GM23338 (cell line): ENCODE measurements around the gene CHRNA3. TPM values are rescaled to one million over a fixed set of nuclear protein-coding genes. Genes with fewer than 3 reads are reported as not detected.

Source experiments
- ATAC-seq: fragments of 200-7000 bp; cut with Tn5 transposase; 3 replicates; pipeline ENCODE4 v1.9.1; 2020
- DNase-seq: peaks from one replicate; pipeline ENCODE4 v3.0.0-alpha.2; 2015; ENCODE audit warnings: low spot score
- H2AFZ ChIP-seq: fragments of 200-600 bp; sonication (generic); 2 replicates; pipeline ENCODE4 v1.8.0; 2016; ENCODE audit warnings: antibody characterized with exemption, mild to moderate bottlenecking, moderate library complexity
- H3F3A ChIP-seq: fragments of 200-600 bp; sonication (generic); replicated peaks from 2 replicates; pipeline ENCODE4 v1.8.0; 2017; ENCODE audit warnings: antibody characterized with exemption, mixed run types, low read depth
- H3K27ac ChIP-seq: fragments of 200-600 bp; sonication (generic); 2 replicates; pipeline ENCODE4 v1.6.1; 2016; ENCODE audit warnings: low read depth
- H3K27me3 ChIP-seq: fragments of 200-600 bp; sonication (generic); 2 replicates; pipeline ENCODE4 v1.8.0; 2016; ENCODE audit warnings: mild to moderate bottlenecking, mixed run types, moderate library complexity; ENCODE audit not compliant: insufficient read depth
- H3K36me3 ChIP-seq: fragments of 200-600 bp; sonication (generic); 2 replicates; pipeline ENCODE4 v1.8.0; 2016; ENCODE audit warnings: mild to moderate bottlenecking; ENCODE audit not compliant: insufficient read depth
- H3K4me1 ChIP-seq: fragments of 200-600 bp; sonication (generic); 2 replicates; pipeline ENCODE4 v1.8.0; 2016; ENCODE audit warnings: mild to moderate bottlenecking, moderate library complexity; ENCODE audit not compliant: insufficient read depth
- H3K4me2 ChIP-seq: fragments of 200-600 bp; sonication (generic); 2 replicates; pipeline ENCODE4 v1.7.1; 2017; ENCODE audit warnings: mixed run types
- H3K4me3 ChIP-seq: fragments of 200-600 bp; sonication (generic); 2 replicates; pipeline ENCODE4 v1.6.1; 2016; ENCODE audit warnings: mixed run types
- H3K79me2 ChIP-seq: fragments of 200-600 bp; sonication (generic); replicated peaks from 2 replicates; pipeline ENCODE4 v1.8.0; 2017; ENCODE audit warnings: mild to moderate bottlenecking; ENCODE audit not compliant: insufficient read depth
- H3K9me2 ChIP-seq: fragments of 200-600 bp; sonication (generic); 2 replicates; pipeline ENCODE4 v1.8.0; 2017; ENCODE audit not compliant: insufficient read depth
- H4K20me1 ChIP-seq: fragments of 200-600 bp; sonication (generic); replicated peaks from 2 replicates; pipeline ENCODE4 v1.8.0; 2017; ENCODE audit warnings: mild to moderate bottlenecking; ENCODE audit not compliant: insufficient read depth
- H3K27ac Mint-ChIP-seq: 2 replicates; pipeline ENCODE4 v1.8.0; 2020; ENCODE audit warnings: inconsistent platforms, mild to moderate bottlenecking, moderate library complexity, mixed read lengths
- H3K27me3 Mint-ChIP-seq: 3 replicates; pipeline ENCODE4 v1.8.0; 2022; ENCODE audit warnings: low read depth, mild to moderate bottlenecking, moderate library complexity, mixed read lengths, inconsistent platforms; ENCODE audit not compliant: insufficient read depth, poor library complexity
- H3K36me3 Mint-ChIP-seq: 3 replicates; pipeline ENCODE4 v1.8.0; 2021; ENCODE audit warnings: low read depth, mild to moderate bottlenecking, inconsistent platforms, moderate library complexity, mixed read lengths
- H3K4me1 Mint-ChIP-seq: 3 replicates; pipeline ENCODE4 v1.8.0; 2020; ENCODE audit warnings: mild to moderate bottlenecking, inconsistent platforms, mixed read lengths
- H3K4me3 Mint-ChIP-seq: 3 replicates; pipeline ENCODE4 v1.8.0; 2021; ENCODE audit warnings: moderate library complexity, mild to moderate bottlenecking, inconsistent platforms, mixed read lengths
- H3K9me3 Mint-ChIP-seq: 3 replicates; pipeline ENCODE4 v1.8.0; 2020; ENCODE audit warnings: moderate library complexity, mild to moderate bottlenecking, inconsistent platforms, mixed read lengths
- CREB1 ChIP-seq: fragments of 250-450 bp; sonication (Bioruptor Pico); IDR thresholded peaks from 2 replicates; pipeline ENCODE4 v1.5.0; 2020; ENCODE audit warnings: low read depth, mild to moderate bottlenecking, moderate library complexity
- EZH2 ChIP-seq: fragments of 200-600 bp; sonication (generic); IDR thresholded peaks from one replicate; pipeline ENCODE4 v1.8.0; 2017; ENCODE audit warnings: antibody characterized with exemption, mild to moderate bottlenecking, low read depth; ENCODE audit not compliant: unreplicated experiment
- JUNB ChIP-seq: IDR thresholded peaks from one replicate; pipeline ENCODE4 v1.6.1; 2016; ENCODE audit warnings: antibody characterized with exemption; ENCODE audit not compliant: unreplicated experiment
- NANOG ChIP-seq: IDR thresholded peaks from 2 replicates; pipeline ENCODE4 v1.6.1; 2016; ENCODE audit warnings: antibody characterized with exemption, borderline replicate concordance
- POLR2AphosphoS5 ChIP-seq: IDR thresholded peaks from 2 replicates; pipeline ENCODE4 v1.6.1; 2016; ENCODE audit warnings: antibody characterized with exemption, low read depth
- REST ChIP-seq: IDR thresholded peaks from one replicate; pipeline ENCODE4 v1.6.1; 2018; ENCODE audit warnings: antibody characterized with exemption; ENCODE audit not compliant: unreplicated experiment
- ZNF331 ChIP-seq: fragments of 250-450 bp; sonication (Bioruptor Pico); IDR thresholded peaks from 2 replicates; pipeline ENCODE4 v1.5.0; 2020; ENCODE audit warnings: low read depth, mild to moderate bottlenecking, moderate library complexity
- polyA plus RNA-seq: library from polyadenylated mRNA; unstranded; fragments of >200 nt; fragmentation: Nextera tagmentation; extraction: Ambion mirVana; gene quantifications from 2 replicates; pipeline ENCODE4 v1.2.1, GENCODE V29; 2016
- total RNA-seq: library from RNA; depleted of rRNA; stranded (reverse); fragments of >200 nt; shearing (Covaris generic); gene quantifications from 2 replicates; pipeline ENCODE4 v1.2.3, GENCODE V29; 2014
- TF ChIP-seq, protein P1 (sequence below), 2 experiments: fragments of 200-600 bp in 1 of 2; sonication (generic) in 1 of 2; conservative IDR thresholded peaks; 2 replicates each; pipeline versions ENCODE4 v1.5.1 to v1.6.1; 2016 to 2017; ENCODE audit warnings: antibody characterized with exemption in 2 of 2, low read depth in 2 of 2, mild to moderate bottlenecking in 2 of 2, moderate library complexity in 1 of 2
- TF ChIP-seq, protein P2 (sequence below): IDR thresholded peaks from 2 replicates; pipeline ENCODE4 v1.6.1; 2016; ENCODE audit warnings: antibody characterized with exemption

The CHRNA3 gene
- total and polyA plus RNA-seq, 2 experiments from 2014 or later = 2.9 to 3.5 TPM

- H3K4me2 ChIP-seq = peak overlapping the region; percentile 91
- H3K9me3 Mint-ChIP-seq = no peaks in the 10 kb centered on the region
- H4K20me1 ChIP-seq = no peaks in the 10 kb centered on the region
- H3K4me3 Mint-ChIP-seq = peak overlapping the region; percentile 83
- peaks cover 9% of the 10 kb centered on the region for H3K27me3 ChIP-seq
- peaks cover 15% of the 10 kb centered on the region for H3K27me3 Mint-ChIP-seq
- H2AFZ ChIP-seq = peak overlapping the region; percentile 99
- peak; percentile 64 for ATAC-seq
- H3K4me3 ChIP-seq = peak overlapping the region; percentile 88
- TF ChIP-seq EZH2 (no peak), POLR2AphosphoS5 (no peak), ZNF331 (CRISPR knock-in tag) (no peak), REST (no peak), NANOG (no peak), CREB1 (no peak), JUNB (no peak)
- no peak overlapping the region for H3K27ac ChIP-seq
- no peaks in the 10 kb centered on the region for H3K79me2 ChIP-seq
- H3K36me3 ChIP-seq = no peaks in the 10 kb centered on the region
- no peaks in the 10 kb centered on the region; the same call in 2 of the 3 replicates for H3K36me3 Mint-ChIP-seq
- H3K9me2 ChIP-seq = no peaks in the 10 kb centered on the region
- H3K4me1 ChIP-seq = peaks cover 12% of the 10 kb centered on the region
- peak; percentile 47 for DNase-seq
- peaks cover 7% of the 10 kb centered on the region; the same call in 1 of the 2 replicates for H3F3A ChIP-seq
- no peak overlapping the region for H3K27ac Mint-ChIP-seq
- peaks cover 13% of the 10 kb centered on the region for H3K4me1 Mint-ChIP-seq
Measured at GRCh38 chr15:78640527-78641101, 19.8 kb upstream of the CHRNA3 start.

DNA sequence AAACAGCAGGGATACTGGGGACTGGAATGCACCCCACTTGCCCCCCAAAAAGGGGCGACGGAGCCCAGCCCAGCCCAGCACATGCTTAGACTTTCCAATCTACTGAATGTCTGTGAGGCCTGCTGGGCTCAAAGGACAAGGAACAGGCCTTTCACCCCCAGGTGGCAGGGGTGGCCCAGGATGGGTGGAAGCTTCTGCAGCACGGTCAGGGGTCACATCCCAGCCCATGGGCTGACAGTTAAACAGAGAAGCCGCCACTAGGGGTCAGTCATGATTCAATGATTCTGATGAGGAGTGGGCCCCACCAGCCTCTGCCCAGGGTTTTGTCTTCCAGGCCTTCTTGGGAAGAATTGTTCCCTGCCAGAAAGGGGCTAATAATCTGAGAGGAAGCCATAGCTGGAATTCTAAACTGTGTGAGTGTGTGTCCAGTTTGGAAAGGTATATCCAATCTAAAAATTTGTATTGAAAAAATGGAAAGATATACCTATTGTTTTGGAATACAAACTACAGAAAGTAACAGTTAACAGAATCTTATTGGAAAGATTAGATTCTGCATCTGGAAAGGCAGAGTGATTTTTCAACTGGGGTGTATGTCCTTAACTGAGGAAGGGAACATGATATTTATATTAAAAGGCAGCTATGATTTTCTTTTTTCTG lies 18.0 kb upstream of the CHRNA3 start:
- Histone ChIP-seq H3F3A (peaks cover 7% of the 10 kb centered on the region; the same call in 1 of the 2 replicates), H3K79me2 (no peaks in the 10 kb centered on the region), H4K20me1 (no peaks in the 10 kb centered on the region), H3K36me3 (no peaks in the 10 kb centered on the region), H3K27me3 (peaks cover 9% of the 10 kb centered on the region), H3K27ac (no peak overlapping the region), H3K4me2 (no peak overlapping the region), H2AFZ (no peak overlapping the region), H3K9me2 (no peaks in the 10 kb centered on the region), H3K4me3 (no peak overlapping the region), H3K4me1 (peaks cover 12% of the 10 kb centered on the region)
- Mint-ChIP-seq H3K9me3 (no peaks in the 10 kb centered on the region), H3K4me3 (no peak overlapping the region), H3K27me3 (peaks cover 15% of the 10 kb centered on the region), H3K4me1 (peaks cover 13% of the 10 kb centered on the region), H3K36me3 (no peaks in the 10 kb centered on the region; the same call in 2 of the 3 replicates), H3K27ac (no peak overlapping the region)
- ATAC-seq = peak; percentile 55
- DNase-seq = peak; percentile 96
- TF ChIP-seq NANOG (no peak), CREB1 (0 out of 2 replicates have a peak, but pooled peaks have one; percentile 14)
- TF ChIP-seq, protein P1, sequence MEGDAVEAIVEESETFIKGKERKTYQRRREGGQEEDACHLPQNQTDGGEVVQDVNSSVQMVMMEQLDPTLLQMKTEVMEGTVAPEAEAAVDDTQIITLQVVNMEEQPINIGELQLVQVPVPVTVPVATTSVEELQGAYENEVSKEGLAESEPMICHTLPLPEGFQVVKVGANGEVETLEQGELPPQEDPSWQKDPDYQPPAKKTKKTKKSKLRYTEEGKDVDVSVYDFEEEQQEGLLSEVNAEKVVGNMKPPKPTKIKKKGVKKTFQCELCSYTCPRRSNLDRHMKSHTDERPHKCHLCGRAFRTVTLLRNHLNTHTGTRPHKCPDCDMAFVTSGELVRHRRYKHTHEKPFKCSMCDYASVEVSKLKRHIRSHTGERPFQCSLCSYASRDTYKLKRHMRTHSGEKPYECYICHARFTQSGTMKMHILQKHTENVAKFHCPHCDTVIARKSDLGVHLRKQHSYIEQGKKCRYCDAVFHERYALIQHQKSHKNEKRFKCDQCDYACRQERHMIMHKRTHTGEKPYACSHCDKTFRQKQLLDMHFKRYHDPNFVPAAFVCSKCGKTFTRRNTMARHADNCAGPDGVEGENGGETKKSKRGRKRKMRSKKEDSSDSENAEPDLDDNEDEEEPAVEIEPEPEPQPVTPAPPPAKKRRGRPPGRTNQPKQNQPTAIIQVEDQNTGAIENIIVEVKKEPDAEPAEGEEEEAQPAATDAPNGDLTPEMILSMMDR (conservative IDR thresholded peaks at IDR 0.05; ENCODE audit: low read depth in 2 of 2) = peak; percentile 76 to 87
- TF ChIP-seq, protein P2, sequence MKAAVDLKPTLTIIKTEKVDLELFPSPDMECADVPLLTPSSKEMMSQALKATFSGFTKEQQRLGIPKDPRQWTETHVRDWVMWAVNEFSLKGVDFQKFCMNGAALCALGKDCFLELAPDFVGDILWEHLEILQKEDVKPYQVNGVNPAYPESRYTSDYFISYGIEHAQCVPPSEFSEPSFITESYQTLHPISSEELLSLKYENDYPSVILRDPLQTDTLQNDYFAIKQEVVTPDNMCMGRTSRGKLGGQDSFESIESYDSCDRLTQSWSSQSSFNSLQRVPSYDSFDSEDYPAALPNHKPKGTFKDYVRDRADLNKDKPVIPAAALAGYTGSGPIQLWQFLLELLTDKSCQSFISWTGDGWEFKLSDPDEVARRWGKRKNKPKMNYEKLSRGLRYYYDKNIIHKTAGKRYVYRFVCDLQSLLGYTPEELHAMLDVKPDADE = no peak
